Activated CD4-positive, CD25-positive, alpha-beta regulatory T cell treated with anti-CD3 and anti-CD28 coated beads, Interleukin-2, amount 50 U/mL, for 24 hours (primary cell): ENCODE measurements around the gene ETDC.
"Not testable (repeated sequence)": the region's sequence is repeated elsewhere in the genome, so short reads cannot be mapped to it uniquely, and the experiment has no call there.

Experiments
- ATAC-seq, 2 donors: fragments of 150-1000 bp; cut with Tn5 transposase; one replicate each; pipeline ENCODE4 v1.10.0; 2021; ENCODE audit warnings: mild to moderate bottlenecking in 1 of 2, moderate library complexity in 1 of 2

Gene ETDC

DNA sequence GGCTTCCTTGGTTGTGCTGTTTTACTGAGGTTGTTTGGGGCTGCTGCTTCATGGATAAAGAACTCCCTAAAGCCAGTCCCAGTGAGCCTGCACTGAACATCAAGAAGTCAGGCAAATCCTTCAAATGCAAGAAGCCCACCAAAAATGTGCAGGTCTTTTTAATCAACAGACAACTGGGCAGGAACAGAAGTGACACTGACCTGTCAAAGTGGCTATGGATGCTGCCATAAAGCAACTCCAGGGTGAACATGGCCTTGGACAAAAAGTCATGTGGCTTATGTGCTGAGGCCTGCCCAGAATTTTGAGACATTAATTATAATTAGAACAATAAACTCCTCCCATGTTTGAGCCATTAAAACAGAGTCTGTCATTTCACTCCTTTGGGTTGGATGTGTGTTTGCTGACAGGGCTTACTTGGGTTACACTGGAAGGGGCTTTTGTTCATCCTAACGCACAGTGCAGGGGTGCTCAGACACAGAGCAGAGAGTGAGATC is at the start of gene ETDC:
Gene ETDC, plus strand, starts transcription at position 51 of the 494 bp plus-strand sequence. Its CDS starts 0 bp downstream, at position 51.
- ATAC-seq: no peak

DNA sequence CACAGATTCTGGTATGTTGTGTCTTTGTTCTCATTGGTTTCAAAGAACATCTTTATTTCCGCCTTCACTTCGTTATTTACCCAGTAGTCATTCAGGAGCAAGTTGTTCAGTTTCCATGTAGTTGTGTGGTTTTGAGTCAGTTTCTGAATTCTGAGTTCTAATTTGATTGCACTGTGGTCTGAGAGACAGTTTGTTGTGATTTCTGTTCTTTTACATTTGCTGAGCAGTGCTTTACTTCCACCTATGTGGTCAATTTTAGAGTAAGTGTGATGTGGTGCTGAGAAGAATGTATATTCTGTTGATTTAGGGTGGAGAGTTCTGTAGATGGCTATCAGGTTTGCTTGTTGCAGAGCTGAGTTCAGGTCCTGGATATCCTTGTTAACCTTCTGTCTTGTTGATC is 48.3 kb upstream of the ETDC start:
- not testable (repeated sequence) for ATAC-seq

DNA sequence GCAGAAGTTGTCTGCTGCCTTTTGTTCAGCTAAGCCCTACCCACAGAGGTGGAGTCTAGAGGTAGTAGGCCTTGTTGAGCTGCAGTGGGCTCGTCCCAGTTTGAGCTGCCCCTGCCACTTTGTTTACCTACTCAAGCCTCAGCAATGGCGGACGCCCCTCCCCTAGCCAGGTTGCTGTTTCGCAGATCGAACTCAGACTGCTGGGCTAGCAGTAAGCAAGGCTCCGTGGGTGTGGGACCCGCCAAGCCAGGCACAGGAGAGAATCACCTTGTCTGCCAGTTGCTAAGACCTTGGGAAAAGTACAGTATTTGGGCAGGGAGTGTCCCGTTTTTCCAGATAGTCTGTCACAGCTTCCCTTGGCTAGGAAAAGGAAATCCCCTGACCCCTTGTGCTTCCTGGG is 45.9 kb upstream of the ETDC start:
- not testable (repeated sequence) for ATAC-seq

DNA sequence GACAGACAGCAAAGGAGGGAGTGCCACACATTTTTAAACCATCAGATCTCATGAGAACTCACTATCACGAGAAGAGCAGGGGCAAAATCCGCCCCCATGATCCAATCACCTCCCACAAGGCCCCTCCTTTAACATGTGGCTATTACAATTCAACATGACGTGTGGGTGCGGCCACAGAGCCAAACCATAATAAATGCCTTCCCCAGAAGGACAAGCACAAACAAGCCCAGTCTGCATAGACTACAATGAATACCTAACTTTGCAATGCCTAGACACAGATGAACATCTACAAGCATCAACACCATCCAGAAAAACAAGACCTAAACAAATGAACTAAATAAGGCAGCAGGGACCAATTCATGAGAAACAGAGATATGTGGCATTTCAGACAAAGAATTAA is 45.1 kb upstream of the ETDC start:
- no peak for ATAC-seq

DNA sequence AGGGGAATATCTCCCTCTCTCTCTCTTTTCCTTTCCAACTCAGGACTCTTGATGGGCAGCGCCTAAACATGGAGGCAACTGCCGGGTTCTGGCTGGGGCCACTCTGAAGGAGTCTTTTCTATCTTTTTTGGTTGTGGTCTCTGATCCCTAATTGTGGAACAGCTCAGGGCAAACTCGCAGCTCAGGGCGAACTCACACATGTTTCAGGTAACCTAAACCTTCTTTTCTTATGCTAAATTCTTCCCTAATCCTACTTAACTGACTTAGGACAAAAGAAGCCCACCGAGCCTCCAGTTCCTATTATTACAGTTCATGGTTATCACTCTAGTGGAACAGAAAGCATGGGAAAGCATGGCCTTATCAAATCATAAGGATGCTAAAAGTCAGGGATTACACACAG is 36.1 kb upstream of the ETDC start:
- ATAC-seq: no peak

DNA sequence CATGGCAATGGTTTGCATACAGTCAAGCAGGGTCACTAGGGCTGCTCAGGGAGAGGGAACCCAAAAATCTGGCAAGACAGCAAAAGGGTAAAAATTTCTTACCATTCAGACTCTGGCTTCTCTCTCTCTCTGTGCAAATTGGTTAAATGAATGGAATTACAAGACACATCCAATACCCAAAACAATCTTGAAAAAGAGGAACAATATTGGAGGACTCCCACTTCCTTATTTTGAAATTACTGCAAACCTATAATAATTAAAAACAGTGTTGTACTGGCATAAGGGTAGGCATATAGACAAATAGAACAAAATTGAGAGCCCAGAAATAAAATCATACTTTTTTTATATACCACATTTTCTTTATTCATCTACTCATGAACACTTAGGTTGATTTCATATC is 33.3 kb upstream of the ETDC start:
- no peak for ATAC-seq

DNA sequence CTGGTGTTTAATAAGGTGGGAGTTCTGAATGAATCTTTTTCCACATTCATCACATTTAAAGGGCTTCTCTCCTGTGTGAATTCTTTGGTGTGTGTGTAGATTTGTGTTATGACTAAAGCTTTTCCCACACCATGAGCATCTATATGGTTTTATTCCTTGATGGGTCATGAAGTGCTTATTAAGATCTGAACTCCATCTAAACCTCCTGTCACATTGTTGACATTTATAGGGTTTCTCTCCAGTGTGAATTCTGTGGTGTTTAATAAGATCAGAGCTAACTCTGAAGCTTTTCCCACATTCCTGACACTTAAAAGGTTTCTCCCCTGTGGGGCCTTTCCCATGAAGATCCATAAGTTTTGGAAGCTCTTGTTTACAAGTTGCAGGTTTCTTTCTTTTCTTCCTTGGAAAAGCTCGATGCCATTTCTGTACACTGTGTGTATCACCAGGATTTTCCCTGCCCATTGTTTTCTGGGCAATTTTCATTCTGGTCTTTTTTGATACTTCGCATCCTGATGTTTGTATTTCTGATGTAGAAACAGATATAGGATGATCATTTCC is 21.9 kb upstream of the ETDC start:
- no peak for ATAC-seq

DNA sequence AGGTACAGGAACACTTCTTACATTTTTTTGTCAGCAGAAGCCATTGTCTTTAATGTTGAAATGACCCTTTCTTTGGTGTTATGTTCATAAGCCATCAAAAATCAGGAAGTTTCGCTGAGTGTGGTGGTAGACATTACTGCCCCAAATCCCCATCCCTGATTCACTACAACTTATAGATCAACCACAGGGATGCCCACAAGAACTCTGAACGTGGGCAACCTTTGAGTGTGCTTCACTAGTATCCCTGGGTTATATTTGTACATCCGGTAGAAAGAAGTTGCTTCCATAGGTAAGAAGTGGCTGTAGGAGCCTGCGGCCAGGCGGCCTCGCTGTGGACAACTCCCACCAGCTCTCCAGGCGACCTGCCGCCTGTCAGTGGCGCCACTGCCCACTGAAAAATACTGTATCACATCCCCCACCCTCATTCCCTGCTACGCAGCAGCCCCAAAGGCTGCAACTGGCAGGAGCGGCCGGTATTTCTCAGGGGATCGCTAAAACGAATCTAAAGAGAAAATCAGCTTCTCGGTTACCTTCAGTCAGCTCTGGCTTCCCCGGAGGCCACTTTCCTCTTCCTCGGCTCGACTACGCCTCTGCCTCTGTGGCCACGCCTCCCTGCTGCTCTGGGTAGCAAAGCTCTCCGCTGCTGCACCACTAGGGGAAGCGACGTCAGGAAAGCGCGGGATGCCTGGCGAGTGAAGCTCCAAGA is 13.9 kb upstream of the ETDC start:
- peak; percentile 95 to 97 for ATAC-seq

DNA sequence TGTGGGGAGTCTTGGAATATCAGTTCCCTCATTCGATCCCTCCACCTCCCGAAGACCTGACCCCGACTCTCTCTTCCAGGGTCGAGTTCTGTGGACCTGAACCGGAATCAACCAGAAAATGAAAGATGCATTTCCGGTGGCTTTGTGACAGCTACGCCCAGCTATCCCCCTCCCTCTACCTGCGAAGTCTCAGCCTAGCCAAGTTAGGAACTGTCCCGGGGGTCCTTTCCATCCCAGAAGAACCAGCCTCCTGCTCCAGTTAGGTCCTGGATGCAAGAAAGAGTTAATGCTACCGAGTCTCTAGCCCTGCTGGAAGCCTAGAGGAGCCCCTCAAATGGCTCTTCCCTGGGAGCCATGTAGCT is 13.4 kb upstream of the ETDC start:
- ATAC-seq: peak; percentile 48 to 55

DNA sequence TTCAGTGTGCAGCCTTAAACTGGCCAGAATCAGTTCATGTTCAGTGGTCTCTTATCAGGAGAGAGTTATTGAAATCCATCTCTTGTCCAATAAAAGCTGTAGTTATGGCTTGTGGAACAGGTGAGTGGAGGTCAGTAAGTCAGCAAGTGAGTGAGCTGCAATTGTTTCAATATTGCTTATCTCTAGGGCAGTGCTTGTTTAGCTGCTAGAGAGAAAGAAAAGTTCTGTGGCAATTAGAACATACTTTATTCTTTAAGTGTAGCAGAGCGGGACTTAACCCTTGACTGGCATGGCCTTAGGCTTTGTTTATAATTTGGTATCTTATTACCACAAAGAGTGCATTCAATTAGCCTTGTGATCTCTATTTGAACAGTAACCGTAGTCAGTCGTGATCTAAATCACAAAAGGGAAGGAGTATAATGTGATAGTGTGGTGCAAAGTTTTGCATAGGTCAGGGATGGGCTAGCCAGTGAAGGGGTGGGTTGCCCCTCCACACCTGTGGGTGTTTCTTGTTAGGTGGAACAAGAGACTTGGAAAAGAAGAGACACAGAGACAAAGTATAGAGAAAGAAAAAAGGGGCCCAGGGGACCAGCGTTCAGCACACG is 6.9 kb upstream of the ETDC start:
- ATAC-seq: no peak

DNA sequence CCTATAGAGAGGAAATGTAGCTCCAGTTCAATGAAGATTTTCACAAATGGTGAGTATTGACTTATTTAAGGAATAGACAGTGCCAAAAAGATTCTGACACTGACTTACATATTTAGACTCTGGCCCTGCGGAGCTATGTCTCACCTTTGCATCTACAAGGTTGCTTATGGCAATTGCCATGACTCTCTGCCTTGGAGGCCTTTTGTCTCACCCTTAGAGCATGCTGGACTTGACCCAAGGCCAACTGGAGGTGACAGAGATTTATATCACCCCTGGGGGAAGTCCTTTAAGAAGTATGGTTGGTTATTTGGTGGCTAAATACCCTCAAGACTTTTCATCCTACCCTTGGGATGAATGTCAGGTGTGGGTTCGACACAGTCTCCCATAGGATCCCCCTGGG is 4.5 kb upstream of the ETDC start:
- no peak for ATAC-seq

DNA sequence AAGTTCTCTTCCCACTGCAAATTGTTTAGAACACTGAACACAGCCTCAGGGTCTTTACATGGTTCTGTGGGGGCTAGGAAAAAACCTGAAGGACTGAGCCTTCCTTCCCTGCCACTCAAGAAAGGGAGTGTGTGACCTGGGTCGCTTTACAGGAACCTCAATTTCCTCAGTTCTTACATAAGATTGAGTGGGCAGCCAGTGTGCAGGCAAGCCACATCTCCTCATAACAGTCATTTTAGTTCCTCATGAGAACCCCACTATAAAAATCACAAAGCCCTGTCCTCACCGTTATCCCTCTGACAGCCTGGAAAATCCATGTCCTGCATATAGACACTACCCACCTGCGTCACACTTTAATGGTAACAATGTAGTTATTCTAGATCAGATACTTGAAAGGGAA is 2.1 kb upstream of the ETDC start:
- no peak for ATAC-seq

DNA sequence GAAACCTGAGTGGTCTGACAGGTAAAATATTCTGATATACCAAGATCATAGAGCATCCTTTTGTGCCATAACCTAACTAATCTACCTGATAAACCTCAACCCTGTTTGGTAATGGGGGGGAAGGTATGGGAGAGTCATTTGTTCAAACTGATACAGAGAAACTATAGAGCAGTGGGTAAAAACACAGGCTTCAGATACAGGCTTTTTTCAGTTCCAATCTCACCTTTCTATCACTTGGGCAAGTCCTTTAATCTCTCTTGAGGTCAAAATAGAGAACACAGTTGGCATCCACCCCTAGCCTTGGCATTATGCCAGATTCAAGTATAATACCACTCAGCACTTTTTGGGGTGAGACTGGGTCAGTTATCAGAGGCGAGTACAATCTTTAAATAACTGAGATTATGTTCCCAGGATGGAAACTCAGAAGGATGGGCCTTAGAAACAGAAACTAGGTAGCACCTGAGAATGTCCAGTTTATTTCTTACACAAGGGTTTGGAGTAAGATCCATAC is 880 bp upstream of the ETDC start:
- no peak for ATAC-seq

DNA sequence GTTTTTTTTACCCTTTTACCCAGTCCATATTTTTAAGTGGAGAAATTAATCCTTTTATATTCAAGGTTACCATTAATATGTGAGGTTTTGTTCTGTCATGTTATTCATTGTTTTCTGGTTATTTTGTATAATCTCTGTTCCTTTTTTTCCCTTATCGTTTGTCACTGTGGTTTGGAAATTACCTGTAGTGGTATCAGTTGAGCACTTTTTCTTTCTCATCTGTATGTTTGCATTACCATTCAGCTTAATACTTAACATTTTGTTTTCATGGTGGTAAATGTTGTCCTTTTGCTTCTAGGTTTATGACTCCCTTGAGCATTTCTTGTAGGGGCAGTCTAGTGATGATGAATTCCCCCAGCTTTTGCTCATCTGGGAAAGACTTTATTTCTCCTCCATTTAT is 6.6 kb downstream of the ETDC start:
- no peak for ATAC-seq

DNA sequence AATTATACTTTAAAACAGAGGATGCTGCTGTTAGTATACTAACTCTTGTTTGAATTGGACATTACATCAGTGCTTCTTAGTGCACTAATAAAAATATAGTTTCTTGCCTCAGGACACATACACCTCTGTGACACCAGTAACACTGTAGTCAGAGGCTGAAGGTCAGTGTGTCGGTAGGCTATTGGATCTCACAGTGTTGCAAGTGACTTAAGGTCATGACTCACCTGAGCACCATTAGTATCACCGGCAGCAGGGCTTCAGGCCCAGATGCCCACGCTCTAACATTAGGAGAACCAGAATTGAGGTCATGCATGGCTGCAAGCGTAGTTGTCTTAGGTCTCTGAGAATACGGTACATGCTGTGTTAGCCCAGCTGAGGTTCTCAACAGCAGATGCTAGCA is 15.2 kb downstream of the ETDC start:
- no peak for ATAC-seq

DNA sequence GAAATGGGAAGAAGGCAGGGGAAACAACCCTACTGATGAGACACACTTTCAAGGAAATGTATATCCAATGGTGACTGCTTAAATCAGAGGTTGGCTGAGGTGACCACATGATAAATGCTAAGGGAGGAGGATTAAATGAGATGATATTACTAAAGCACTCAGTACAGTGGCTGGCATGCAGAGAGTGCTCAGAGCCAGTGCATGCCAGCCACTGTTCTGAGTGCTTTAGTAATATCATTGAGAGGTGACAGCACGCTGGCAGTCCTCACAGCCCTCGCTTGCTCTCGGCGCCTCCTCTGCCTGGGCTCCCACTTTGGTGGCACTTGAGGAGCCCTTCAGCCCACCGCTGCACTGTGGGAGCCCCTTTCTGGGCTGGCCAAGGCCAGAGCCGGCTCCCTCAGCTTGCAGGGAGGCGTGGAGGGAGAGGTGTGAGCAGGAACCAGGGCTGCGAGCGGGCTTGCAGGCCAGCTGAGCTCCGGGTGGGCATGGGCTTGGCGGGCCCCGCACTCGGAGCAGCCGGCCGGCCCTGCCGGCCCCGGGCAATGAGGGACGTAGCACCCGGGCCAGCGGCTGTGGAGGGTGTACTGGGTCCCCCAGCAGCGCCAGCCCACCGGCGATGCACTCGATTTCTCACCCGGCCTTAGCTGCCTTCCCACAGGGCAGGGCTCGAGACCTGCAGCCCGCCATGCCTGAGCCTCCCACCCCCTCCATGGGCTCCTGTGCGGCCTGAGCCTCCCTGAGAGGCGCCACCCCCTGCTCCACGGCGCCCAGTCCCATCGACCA is 15.9 kb downstream of the ETDC start:
- ATAC-seq: not testable (repeated sequence)

DNA sequence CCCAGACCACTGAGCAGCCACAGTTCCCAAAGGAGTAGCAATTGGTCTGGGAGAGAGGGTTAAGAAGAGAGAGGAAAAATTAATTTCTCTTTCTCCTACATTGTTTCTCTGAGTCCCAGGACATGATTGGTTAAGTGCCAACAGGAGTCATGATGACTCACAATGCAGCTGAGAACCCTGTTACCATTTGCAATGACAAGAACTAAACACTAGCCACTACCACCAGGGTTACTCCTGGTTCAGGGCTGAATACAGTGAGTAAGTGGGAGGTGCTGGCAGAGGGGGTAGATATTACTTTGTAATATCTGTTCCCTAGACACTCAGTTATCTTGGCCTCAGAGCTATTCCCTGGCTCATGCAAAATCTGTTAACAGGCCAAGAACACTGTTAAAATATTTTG is 18.0 kb downstream of the ETDC start:
- no peak for ATAC-seq

DNA sequence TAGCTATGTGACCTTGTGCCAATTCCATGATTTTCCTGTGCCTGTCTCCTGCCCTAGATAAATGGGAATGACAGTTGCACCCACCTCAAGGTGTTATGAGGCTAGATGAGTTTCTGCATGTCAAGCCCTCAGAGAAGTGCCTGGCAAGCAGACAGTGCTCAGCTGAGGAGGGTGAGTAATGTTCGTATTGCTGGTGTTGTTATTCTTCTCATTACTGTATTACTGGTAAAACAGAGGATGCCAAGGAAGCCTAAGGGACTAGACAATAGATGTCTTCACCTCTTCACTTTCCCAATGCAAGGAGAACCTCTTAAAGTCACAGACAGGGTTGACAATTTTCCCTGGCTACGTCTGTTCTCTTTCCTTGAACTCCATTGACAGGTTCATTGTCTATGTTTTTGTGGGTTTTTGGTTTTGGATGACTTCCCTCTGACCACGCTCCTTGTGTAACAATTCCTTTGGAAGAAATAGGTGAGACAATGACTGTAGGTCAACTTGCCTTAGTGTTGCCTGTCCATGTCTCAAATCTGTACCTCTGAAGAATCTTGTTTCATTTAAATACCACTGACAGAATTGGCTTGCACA is 19.2 kb downstream of the ETDC start:
- ATAC-seq: no peak

DNA sequence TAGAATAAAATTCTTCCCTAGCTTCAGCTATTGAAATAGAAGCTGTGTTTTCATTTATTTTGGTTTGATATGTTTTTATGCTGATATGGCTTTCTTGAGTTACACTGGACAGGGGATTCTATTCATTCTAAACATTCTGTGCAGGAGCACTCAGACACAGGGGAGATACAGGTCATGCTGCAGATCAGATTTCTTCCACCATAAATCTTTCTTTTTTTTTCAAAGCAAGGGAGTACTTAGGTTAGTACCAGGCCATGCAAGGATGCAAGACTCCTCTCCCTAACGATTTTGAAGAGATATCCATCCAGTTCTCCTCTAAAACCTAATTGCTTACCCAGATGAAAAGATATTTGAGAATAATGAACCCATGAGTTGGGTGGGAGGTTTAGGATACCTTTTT is 21.4 kb downstream of the ETDC start:
- ATAC-seq: no peak

DNA sequence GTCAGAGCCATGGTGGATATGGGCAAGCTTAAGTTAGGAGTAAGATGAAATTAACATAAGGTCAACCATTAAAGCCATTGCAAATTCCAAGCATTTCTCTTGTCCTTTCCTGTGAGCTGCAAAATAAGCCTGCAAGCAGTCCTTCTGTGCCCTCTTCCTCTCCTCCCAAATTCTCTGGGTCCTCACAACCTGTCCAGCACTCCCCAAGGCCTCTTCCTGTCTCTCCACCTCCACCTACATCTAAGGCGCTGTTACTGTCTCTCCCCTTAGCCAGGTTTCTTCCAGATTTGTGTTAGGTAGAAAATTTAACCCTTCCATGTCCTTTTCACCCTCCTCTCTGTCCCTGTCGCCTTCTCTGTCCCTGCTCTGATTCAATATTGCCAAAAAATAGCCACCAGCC is 22.2 kb downstream of the ETDC start:
- ATAC-seq: no peak

DNA sequence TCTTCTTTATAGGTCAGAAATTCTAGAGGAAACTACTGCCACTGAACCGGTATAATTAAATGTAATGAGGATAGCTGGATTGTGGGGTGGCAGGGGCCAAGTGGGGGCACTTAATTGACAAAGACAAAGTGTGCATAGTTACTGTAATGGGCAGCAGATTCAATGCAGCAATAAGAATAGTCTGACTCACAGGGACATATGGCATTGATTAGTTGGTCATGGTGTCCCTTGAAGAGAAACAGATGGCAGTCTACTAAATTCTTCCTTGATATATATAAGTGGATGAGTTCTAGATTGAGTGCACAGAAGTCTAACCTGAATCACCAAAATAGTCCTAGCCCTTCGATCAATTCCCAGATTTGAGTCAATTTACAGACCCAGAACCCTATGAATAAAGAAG is 31.6 kb downstream of the ETDC start:
- ATAC-seq: no peak

DNA sequence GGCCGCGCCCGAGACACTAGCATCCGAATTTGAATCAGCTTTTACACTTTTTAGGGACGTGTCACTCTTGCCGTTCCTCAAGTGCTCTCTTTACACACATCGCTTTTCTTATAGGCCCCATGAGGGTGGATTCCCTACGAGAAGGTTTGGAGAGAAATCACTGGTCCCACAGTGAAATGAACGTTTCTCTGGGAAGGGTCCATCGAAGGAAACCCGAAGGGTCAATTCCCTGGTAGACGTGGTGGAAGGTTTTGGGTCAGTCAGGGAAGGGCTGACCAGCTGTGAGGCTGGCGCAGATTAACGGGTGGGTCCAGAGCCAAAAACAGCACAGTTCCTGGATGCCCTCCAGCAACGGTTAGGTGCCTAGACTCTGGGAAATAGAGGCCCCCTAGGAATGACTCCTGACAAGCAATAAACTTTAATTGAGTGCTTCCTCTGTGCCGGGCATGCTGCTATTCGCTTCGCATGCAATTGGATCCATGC is 35.9 kb downstream of the ETDC start:
- no peak for ATAC-seq

DNA sequence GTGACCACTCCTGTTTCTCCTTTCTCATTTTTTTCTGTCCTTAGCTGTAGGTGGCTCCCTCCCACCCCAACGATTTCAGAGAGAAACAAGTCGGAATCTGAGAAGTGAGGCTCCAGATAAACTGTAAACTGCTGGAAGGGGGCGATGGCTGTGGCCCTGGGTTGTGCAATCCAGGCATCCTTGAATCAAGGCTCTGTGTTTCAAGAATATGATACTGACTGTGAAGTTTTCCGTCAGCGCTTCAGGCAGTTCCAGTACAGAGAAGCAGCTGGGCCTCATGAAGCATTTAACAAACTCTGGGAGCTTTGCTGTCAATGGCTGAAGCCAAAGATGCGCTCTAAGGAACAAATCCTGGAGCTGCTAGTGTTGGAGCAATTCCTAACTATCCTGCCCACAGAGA is 37.7 kb downstream of the ETDC start:
- ATAC-seq: no peak
